ENCODE results near the gene SSBP2. TPM values are rescaled to one million over a fixed set of nuclear protein-coding genes. Genes with fewer than 3 reads are reported as not detected.

SSBP2 gene
- total RNA-seq: 7.9 and 9.6 TPM in 2 replicates
- polyA plus RNA-seq: 11.3 and 11.5 TPM in 2 replicates
- 14.5 and 14.9 TPM in 2 replicates for polyA plus RNA-seq (2011; cell fraction: cytosol; rRNA removed)
- polyA plus RNA-seq (2011; cell fraction: nucleus; rRNA removed): 19.1 and 23.3 TPM in 2 replicates
- 9.3 and 10.5 TPM in 2 replicates for polyA plus RNA-seq (2012)
- polyA minus RNA-seq: 15.7 and 16.4 TPM in 2 replicates
- 5.9 TPM for polyA minus RNA-seq (2011; cell fraction: cytosol; rRNA and poly(A)+ RNA removed)
- 16.5 and 21.1 TPM in 2 replicates for polyA minus RNA-seq (2011; cell fraction: nucleus; rRNA and poly(A)+ RNA removed)
- Bru-seq, nascent RNA: percentile 61 among the genes with signal in this experiment
- percentile 43 among the genes with signal in this experiment for BruChase-seq, experiment 1, labeled RNA remaining after a 6-hour chase
- BruChase-seq, experiment 2, labeled RNA remaining after a 2-hour chase: percentile 49 among the genes with signal in this experiment
- long read RNA-seq, full-length matches to known transcripts: 13 of 21 reads
- long read RNA-seq, partial matches to known transcripts: 4 of 21 reads
- long read RNA-seq, other reads (novel, unspliced or antisense): 4 of 21 reads

- POLR2A ChIA-PET: interaction anchor here (0.9 to 1.9 kb wide), 4 partner anchors 28 to 414 kb away, joined by 3 to 37 read pairs (median 6); partner anchors contain the start of gene ATG10
- BruUV-seq (replicated peaks): no TSS peak
- Histone ChIP-seq H3K9ac (replicated peaks; ENCODE audit: extremely low read depth, insufficient read depth, low read length) (peak within 1 kb of the TSS; percentile 89), H3K36me3 (ENCODE audit: control insufficient read depth in 2 of 2, extremely low read depth in 1 of 2, insufficient read depth in 2 of 2, low read length in 2 of 2) (no peaks in the 10 kb centered on the region), H2AFZ (ENCODE audit: low read depth, low read length) (peak within 1 kb of the TSS; percentile 93), H3K4me1 (ENCODE audit: control insufficient read depth, extremely low read depth, insufficient read depth, low read length) (peaks cover 15% of the 10 kb centered on the region), H3K27ac (ENCODE audit: insufficient read depth, low read depth, low read length) (peak within 1 kb of the TSS; percentile 92), H3K4me2 (ENCODE audit: insufficient read depth, low read length) (peak within 1 kb of the TSS; percentile 51), H3K9me3 (replicated peaks; ENCODE audit: control insufficient read depth, insufficient read depth, low read length) (no peaks in the 10 kb centered on the region), H4K20me1 (replicated peaks; ENCODE audit: control insufficient read depth, extremely low read depth, insufficient read depth, low read length) (no peaks in the 10 kb centered on the region), H3K79me2 (ENCODE audit: control insufficient read depth, insufficient read depth, low read length) (no peaks in the 10 kb centered on the region), H3K9me1 (replicated peaks; ENCODE audit: control insufficient read depth, extremely low read depth, insufficient read depth, low read length) (no peaks in the 10 kb centered on the region), H3K27me3 (ENCODE audit: control insufficient read depth in 2 of 2, insufficient read depth in 2 of 2, low read length in 2 of 2) (no peaks in the 10 kb centered on the region), H3K4me3 (replicated peaks in 1 of 3; ENCODE audit: insufficient read depth in 1 of 3, low read depth in 1 of 3, low read length in 3 of 3) (peak within 1 kb of the TSS; percentile 55 to 76 (median 69))
- intact Hi-C loops (cut with micrococcal nuclease): loop anchor here (1.0 to 10.0 kb wide), 15 partner anchors 28 to 786 kb away; partner anchors contain the start of genes RASGRF2 and ZCCHC9
- dilution Hi-C loops (cut with MboI; ENCODE audit: extremely low pct_ligation_motif_present, low sequenced_read_pairs): no loop called here
- FAIRE-seq (peak; percentile 88), DNase-seq (ENCODE audit: low read depth, low spot score) (peak; percentile 99)
- TF ChIP-seq POLR2AphosphoS5 (IDR thresholded peaks at IDR 0.05; ENCODE audit: insufficient read depth, low read depth, low read length): peak; percentile 85
- TF ChIP-seq CTCF (IDR thresholded peaks at IDR 0.05; ENCODE audit: extremely low read depth in 1 of 2, insufficient read depth in 1 of 2, low read depth in 1 of 2, low read length in 2 of 2): no peak
- peak; percentile 8 for TF ChIP-seq MAX (IDR thresholded peaks at IDR 0.05; ENCODE audit: insufficient read depth, insufficient read length)
- TF ChIP-seq POLR2A (IDR thresholded peaks at IDR 0.05; ENCODE audit: low read depth, low read length): peak; percentile 63
- TF ChIP-seq MYC (IDR thresholded peaks at IDR 0.05; ENCODE audit: low read depth, low read length): no peak
- no peak for TF ChIP-seq FOS (IDR thresholded peaks at IDR 0.05; ENCODE audit: borderline replicate concordance, insufficient read depth, low read length)
- TF ChIP-seq JUN (IDR thresholded peaks at IDR 0.05; ENCODE audit: borderline replicate concordance, insufficient read depth, insufficient read length, low read depth): no peak
- CTCF ChIA-PET: interaction anchor here (0.6 to 4.6 kb wide), 18 partner anchors 28 to 423 kb away, joined by 3 to 89 read pairs (median 6); no protein-coding TSS in a partner anchor
Measured at GRCh38 chr5:81751009-81751835, at the start of gene SSBP2. Gene SSBP2 (minus strand): TSS chr5:81751097. CDS start chr5:81751042, 55 bp downstream.
